IPS-11a (cell line): ENCODE data around the gene MARCHF5.
"Not testable (repeated sequence)": the region's sequence is repeated elsewhere in the genome, so short reads cannot be mapped to it uniquely, and the experiment has no call there.

Experiments used
- H3K4me3 ChIP-seq: one replicate; pipeline ENCODE4 v1.5.1; 2013; ENCODE audit warnings: low read depth, low read length, control low read depth

MARCHF5 gene

GRCh38 chr10:92385831-92386230 is 94.9 kb downstream of the MARCHF5 start:
- no peak overlapping the region for H3K4me3 ChIP-seq

GRCh38 chr10:92387289-92387940 is 96.4 kb downstream of the MARCHF5 start:
- no peak overlapping the region for H3K4me3 ChIP-seq

GRCh38 chr10:92393173-92393572 is 102.2 kb downstream of the MARCHF5 start:
- not testable (repeated sequence) for H3K4me3 ChIP-seq

GRCh38 chr10:92395271-92395670 is 104.3 kb downstream of the MARCHF5 start:
- no peak overlapping the region for H3K4me3 ChIP-seq

- H3K4me3 ChIP-seq: not testable (repeated sequence)
Observed at GRCh38 chr10:92402234-92402633, 111.3 kb downstream of the MARCHF5 start.
